GM12865 (cell line): ENCODE results near the gene FLRT3.

Source experiments
- DNase-seq: peaks from one replicate; pipeline ENCODE4 v3.0.0; 2010; ENCODE audit warnings: low read depth
- H3K4me3 ChIP-seq: 2 replicates; pipeline ENCODE4 v1.5.1; 2011; ENCODE audit warnings: mild to moderate bottlenecking, low read depth, low read length, control low read depth
- CTCF ChIP-seq: IDR thresholded peaks from 2 replicates; pipeline ENCODE4 v1.5.1; 2011; ENCODE audit warnings: low read length, control low read depth, low read depth, inconsistent platforms; ENCODE audit not compliant: insufficient read depth; ENCODE audit errors: missing control alignments

Gene FLRT3

GRCh38 chr20:14295238-14295637, 42.2 kb downstream of the FLRT3 start:
- no peak overlapping the region for H3K4me3 ChIP-seq
- no peak for TF ChIP-seq CTCF
- peak; percentile 37 for DNase-seq

GRCh38 chr20:14291502-14291901, 45.9 kb downstream of the FLRT3 start:
- no peak for TF ChIP-seq CTCF
- DNase-seq = no peak
- no peak overlapping the region for H3K4me3 ChIP-seq

- H3K4me3 ChIP-seq = no peak overlapping the region
- no peak for DNase-seq
- TF ChIP-seq CTCF = no peak
Measured at GRCh38 chr20:14288341-14289330, 48.8 kb downstream of the FLRT3 start.

- H3K4me3 ChIP-seq = no peak overlapping the region
- TF ChIP-seq CTCF = no peak
- DNase-seq = no peak
Measured at GRCh38 chr20:14284443-14284842, 53.0 kb downstream of the FLRT3 start.

GRCh38 chr20:14282140-14282539, 55.3 kb downstream of the FLRT3 start:
- no peak for DNase-seq
- no peak overlapping the region for H3K4me3 ChIP-seq
- TF ChIP-seq CTCF = no peak
